GM23338 (cell line): ENCODE measurements around the gene MCTP1. TPM values are rescaled to one million over a fixed set of nuclear protein-coding genes. Genes with fewer than 3 reads are reported as not detected.

Source experiments
- ATAC-seq: fragments of 200-7000 bp; cut with Tn5 transposase; 3 replicates; pipeline ENCODE4 v1.9.1; 2020
- DNase-seq: peaks from one replicate; pipeline ENCODE4 v3.0.0-alpha.2; 2015; ENCODE audit warnings: low spot score
- H2AFZ ChIP-seq: fragments of 200-600 bp; sonication (generic); 2 replicates; pipeline ENCODE4 v1.8.0; 2016; ENCODE audit warnings: antibody characterized with exemption, mild to moderate bottlenecking, moderate library complexity
- H3F3A ChIP-seq: fragments of 200-600 bp; sonication (generic); replicated peaks from 2 replicates; pipeline ENCODE4 v1.8.0; 2017; ENCODE audit warnings: antibody characterized with exemption, mixed run types, low read depth
- H3K27ac ChIP-seq: fragments of 200-600 bp; sonication (generic); 2 replicates; pipeline ENCODE4 v1.6.1; 2016; ENCODE audit warnings: low read depth
- H3K27me3 ChIP-seq: fragments of 200-600 bp; sonication (generic); 2 replicates; pipeline ENCODE4 v1.8.0; 2016; ENCODE audit warnings: mild to moderate bottlenecking, mixed run types, moderate library complexity; ENCODE audit not compliant: insufficient read depth
- H3K36me3 ChIP-seq: fragments of 200-600 bp; sonication (generic); 2 replicates; pipeline ENCODE4 v1.8.0; 2016; ENCODE audit warnings: mild to moderate bottlenecking; ENCODE audit not compliant: insufficient read depth
- H3K4me1 ChIP-seq: fragments of 200-600 bp; sonication (generic); 2 replicates; pipeline ENCODE4 v1.8.0; 2016; ENCODE audit warnings: mild to moderate bottlenecking, moderate library complexity; ENCODE audit not compliant: insufficient read depth
- H3K4me2 ChIP-seq: fragments of 200-600 bp; sonication (generic); 2 replicates; pipeline ENCODE4 v1.7.1; 2017; ENCODE audit warnings: mixed run types
- H3K4me3 ChIP-seq: fragments of 200-600 bp; sonication (generic); 2 replicates; pipeline ENCODE4 v1.6.1; 2016; ENCODE audit warnings: mixed run types
- H3K79me2 ChIP-seq: fragments of 200-600 bp; sonication (generic); replicated peaks from 2 replicates; pipeline ENCODE4 v1.8.0; 2017; ENCODE audit warnings: mild to moderate bottlenecking; ENCODE audit not compliant: insufficient read depth
- H3K9me2 ChIP-seq: fragments of 200-600 bp; sonication (generic); 2 replicates; pipeline ENCODE4 v1.8.0; 2017; ENCODE audit not compliant: insufficient read depth
- H4K20me1 ChIP-seq: fragments of 200-600 bp; sonication (generic); replicated peaks from 2 replicates; pipeline ENCODE4 v1.8.0; 2017; ENCODE audit warnings: mild to moderate bottlenecking; ENCODE audit not compliant: insufficient read depth
- H3K27ac Mint-ChIP-seq: 2 replicates; pipeline ENCODE4 v1.8.0; 2020; ENCODE audit warnings: inconsistent platforms, mild to moderate bottlenecking, moderate library complexity, mixed read lengths
- H3K27me3 Mint-ChIP-seq: 3 replicates; pipeline ENCODE4 v1.8.0; 2022; ENCODE audit warnings: low read depth, mild to moderate bottlenecking, moderate library complexity, mixed read lengths, inconsistent platforms; ENCODE audit not compliant: insufficient read depth, poor library complexity
- H3K36me3 Mint-ChIP-seq: 3 replicates; pipeline ENCODE4 v1.8.0; 2021; ENCODE audit warnings: low read depth, mild to moderate bottlenecking, inconsistent platforms, moderate library complexity, mixed read lengths
- H3K4me1 Mint-ChIP-seq: 3 replicates; pipeline ENCODE4 v1.8.0; 2020; ENCODE audit warnings: mild to moderate bottlenecking, inconsistent platforms, mixed read lengths
- H3K4me3 Mint-ChIP-seq: 3 replicates; pipeline ENCODE4 v1.8.0; 2021; ENCODE audit warnings: moderate library complexity, mild to moderate bottlenecking, inconsistent platforms, mixed read lengths
- H3K9me3 Mint-ChIP-seq: 3 replicates; pipeline ENCODE4 v1.8.0; 2020; ENCODE audit warnings: moderate library complexity, mild to moderate bottlenecking, inconsistent platforms, mixed read lengths
- CREB1 ChIP-seq: fragments of 250-450 bp; sonication (Bioruptor Pico); IDR thresholded peaks from 2 replicates; pipeline ENCODE4 v1.5.0; 2020; ENCODE audit warnings: low read depth, mild to moderate bottlenecking, moderate library complexity
- CTCF ChIP-seq, 2 experiments: fragments of 200-600 bp in 1 of 2; sonication (generic) in 1 of 2; conservative IDR thresholded peaks; 2 replicates each; pipeline versions ENCODE4 v1.5.1 to v1.6.1; 2016 to 2017; ENCODE audit warnings: antibody characterized with exemption in 2 of 2, low read depth in 2 of 2, mild to moderate bottlenecking in 2 of 2, moderate library complexity in 1 of 2
- EZH2 ChIP-seq: fragments of 200-600 bp; sonication (generic); IDR thresholded peaks from one replicate; pipeline ENCODE4 v1.8.0; 2017; ENCODE audit warnings: antibody characterized with exemption, mild to moderate bottlenecking, low read depth; ENCODE audit not compliant: unreplicated experiment
- EZH2phosphoT487 ChIP-seq: fragments of 200-600 bp; sonication (generic); IDR thresholded peaks from one replicate; pipeline ENCODE4 v1.8.1; 2018; ENCODE audit warnings: antibody characterized with exemption; ENCODE audit not compliant: unreplicated experiment
- JUNB ChIP-seq: IDR thresholded peaks from one replicate; pipeline ENCODE4 v1.6.1; 2016; ENCODE audit warnings: antibody characterized with exemption; ENCODE audit not compliant: unreplicated experiment
- NANOG ChIP-seq: IDR thresholded peaks from 2 replicates; pipeline ENCODE4 v1.6.1; 2016; ENCODE audit warnings: antibody characterized with exemption, borderline replicate concordance
- POLR2AphosphoS5 ChIP-seq: IDR thresholded peaks from 2 replicates; pipeline ENCODE4 v1.6.1; 2016; ENCODE audit warnings: antibody characterized with exemption, low read depth
- STAT1 ChIP-seq: IDR thresholded peaks from one replicate; pipeline ENCODE4 v1.6.1; 2016; ENCODE audit warnings: antibody characterized with exemption; ENCODE audit not compliant: unreplicated experiment
- ZNF114 ChIP-seq: fragments of 250-450 bp; sonication (Bioruptor Pico); IDR thresholded peaks from 2 replicates; pipeline ENCODE4 v1.5.0; 2020; ENCODE audit warnings: mild to moderate bottlenecking, moderate library complexity
- ZNF462 ChIP-seq: fragments of 250-450 bp; sonication (Bioruptor Pico); IDR thresholded peaks from 2 replicates; pipeline ENCODE4 v1.5.0; 2020; ENCODE audit warnings: mild to moderate bottlenecking, moderate library complexity
- polyA plus RNA-seq: library from polyadenylated mRNA; unstranded; fragments of >200 nt; fragmentation: Nextera tagmentation; extraction: Ambion mirVana; gene quantifications from 2 replicates; pipeline ENCODE4 v1.2.1, GENCODE V29; 2016
- total RNA-seq: library from RNA; depleted of rRNA; stranded (reverse); fragments of >200 nt; shearing (Covaris generic); gene quantifications from 2 replicates; pipeline ENCODE4 v1.2.3, GENCODE V29; 2014

MCTP1 gene
- total and polyA plus RNA-seq, 2 experiments from 2014 or later: 3.7 to 4.2 TPM

- no peak for TF ChIP-seq CREB1
- TF ChIP-seq STAT1: no peak
- TF ChIP-seq ZNF114 (CRISPR knock-in tag): no peak
- no peak for TF ChIP-seq EZH2phosphoT487
- no peak for TF ChIP-seq POLR2AphosphoS5
- TF ChIP-seq EZH2: no peak
- no peak for TF ChIP-seq NANOG
- no peak for TF ChIP-seq CTCF (conservative IDR thresholded peaks at IDR 0.05; ENCODE audit: low read depth in 2 of 2)
- TF ChIP-seq JUNB: no peak
Observed at GRCh38 chr5:94891972-94892371, 392.9 kb downstream of the MCTP1 start (continued).

GRCh38 chr5:94891565-94891964, 393.3 kb downstream of the MCTP1 start:
- ATAC-seq (no peak), DNase-seq (no peak)
- Histone ChIP-seq H3K4me2 (no peak overlapping the region), H3K4me1 (0 out of 2 replicates have a peak, but pooled peaks cover 3% of the 10 kb centered on the region), H3K27me3 (no peaks in the 10 kb centered on the region), H4K20me1 (no peaks in the 10 kb centered on the region), H3K4me3 (no peak overlapping the region), H3K9me2 (no peaks in the 10 kb centered on the region), H3K79me2 (no peaks in the 10 kb centered on the region), H3F3A (no peaks in the 10 kb centered on the region), H3K36me3 (no peaks in the 10 kb centered on the region), H3K27ac (no peak overlapping the region), H2AFZ (no peak overlapping the region)
- Mint-ChIP-seq H3K4me3 (no peak overlapping the region), H3K36me3 (no peaks in the 10 kb centered on the region), H3K4me1 (peaks cover 8% of the 10 kb centered on the region; the same call in 2 of the 3 replicates), H3K27ac (no peak overlapping the region; the same call in 1 of the 2 replicates), H3K27me3 (no peaks in the 10 kb centered on the region), H3K9me3 (no peaks in the 10 kb centered on the region)
- TF ChIP-seq NANOG: no peak
- no peak for TF ChIP-seq ZNF114 (CRISPR knock-in tag)
- TF ChIP-seq EZH2: no peak
- no peak for TF ChIP-seq JUNB
- TF ChIP-seq ZNF462 (CRISPR knock-in tag): no peak
